Measurements from ENCODE around the gene POLR2E. TPM values are rescaled to one million over a fixed set of nuclear protein-coding genes. Genes with fewer than 3 reads are reported as not detected.

POLR2E gene
- total and polyA plus RNA-seq, 9 of the 15 experiments (the other 6 are each of a cell fraction or from before 2014, with no cell fraction given) = 3.4 to 413 (median 244) TPM

DNA sequence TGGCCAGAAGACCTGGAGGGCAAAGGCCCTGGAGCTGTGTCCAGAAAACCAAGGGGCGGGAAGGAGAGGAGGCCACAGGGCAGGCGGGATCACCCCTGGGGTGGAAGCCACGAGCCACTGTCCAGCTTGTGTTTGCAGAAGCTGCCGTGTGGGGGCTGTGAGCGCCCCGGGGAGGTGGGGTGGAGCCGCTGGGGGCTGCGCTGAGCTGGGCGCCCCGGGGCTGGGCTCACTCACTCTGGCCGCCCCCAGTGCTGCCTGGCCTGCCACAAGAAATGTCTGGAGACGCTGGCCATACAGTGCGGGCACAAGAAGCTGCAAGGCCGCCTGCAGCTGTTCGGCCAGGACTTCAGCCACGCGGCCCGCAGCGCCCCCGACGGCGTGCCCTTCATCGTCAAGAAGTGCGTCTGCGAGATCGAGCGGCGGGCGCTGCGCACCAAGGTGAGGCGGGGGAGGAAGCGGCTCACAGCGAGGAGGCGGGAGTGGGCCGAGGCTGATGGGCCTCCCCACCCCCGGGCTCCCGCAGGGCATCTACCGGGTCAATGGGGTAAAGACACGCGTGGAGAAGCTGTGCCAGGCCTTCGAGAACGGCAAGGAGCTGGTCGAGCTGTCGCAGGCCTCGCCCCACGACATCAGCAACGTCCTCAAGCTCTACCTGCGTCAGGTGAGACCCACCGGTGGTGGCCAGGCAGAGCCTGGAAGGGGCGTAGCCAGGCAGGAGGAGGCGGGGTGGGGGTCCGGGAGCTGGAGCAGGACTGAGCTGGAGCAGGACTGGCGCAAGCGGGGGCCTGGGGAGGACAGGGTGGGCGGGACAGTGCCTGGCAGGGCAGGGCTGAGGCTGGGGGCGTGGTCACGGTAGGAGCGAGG is 13.6 kb downstream of the POLR2E start (continued):
- 0 out of 2 replicates have a peak, but pooled peaks have one; percentile 16 for TF ChIP-seq EGR1 (conservative IDR thresholded peaks at IDR 0.05)
- TF ChIP-seq ZNF197 (CRISPR knock-in tag; IDR thresholded peaks at IDR 0.05; ENCODE audit: low read depth) = no peak
- 0 out of 2 replicates have a peak, but pooled peaks have one; percentile 19 for TF ChIP-seq HDGF (IDR thresholded peaks at IDR 0.05)
- no peak for TF ChIP-seq ASH1L (IDR thresholded peaks at IDR 0.05; ENCODE audit: borderline replicate concordance, low read depth, partially characterized antibody)
- no peak for TF ChIP-seq BRD9 (IDR thresholded peaks at IDR 0.05; ENCODE audit: low read depth, partially characterized antibody)
- TF ChIP-seq RAD51 (IDR thresholded peaks at IDR 0.05; ENCODE audit: borderline replicate concordance, low read depth) = no peak
- no peak for TF ChIP-seq HMG20A (CRISPR knock-in tag; conservative IDR thresholded peaks at IDR 0.05)
- no peak for TF ChIP-seq POU5F1 (IDR thresholded peaks at IDR 0.05; ENCODE audit: borderline replicate concordance, low read depth, low read length, partially characterized antibody)
- TF ChIP-seq, protein P1, sequence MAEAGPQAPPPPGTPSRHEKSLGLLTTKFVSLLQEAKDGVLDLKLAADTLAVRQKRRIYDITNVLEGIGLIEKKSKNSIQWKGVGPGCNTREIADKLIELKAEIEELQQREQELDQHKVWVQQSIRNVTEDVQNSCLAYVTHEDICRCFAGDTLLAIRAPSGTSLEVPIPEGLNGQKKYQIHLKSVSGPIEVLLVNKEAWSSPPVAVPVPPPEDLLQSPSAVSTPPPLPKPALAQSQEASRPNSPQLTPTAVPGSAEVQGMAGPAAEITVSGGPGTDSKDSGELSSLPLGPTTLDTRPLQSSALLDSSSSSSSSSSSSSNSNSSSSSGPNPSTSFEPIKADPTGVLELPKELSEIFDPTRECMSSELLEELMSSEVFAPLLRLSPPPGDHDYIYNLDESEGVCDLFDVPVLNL (CRISPR knock-in tag; IDR thresholded peaks at IDR 0.05; ENCODE audit: low read depth) = 0 out of 2 replicates have a peak, but pooled peaks have one; percentile 20
- no peak for TF ChIP-seq KHSRP (IDR thresholded peaks at IDR 0.05)
- TF ChIP-seq GABPB2 (CRISPR knock-in tag; conservative IDR thresholded peaks at IDR 0.05) = no peak
- TF ChIP-seq, protein P2, sequence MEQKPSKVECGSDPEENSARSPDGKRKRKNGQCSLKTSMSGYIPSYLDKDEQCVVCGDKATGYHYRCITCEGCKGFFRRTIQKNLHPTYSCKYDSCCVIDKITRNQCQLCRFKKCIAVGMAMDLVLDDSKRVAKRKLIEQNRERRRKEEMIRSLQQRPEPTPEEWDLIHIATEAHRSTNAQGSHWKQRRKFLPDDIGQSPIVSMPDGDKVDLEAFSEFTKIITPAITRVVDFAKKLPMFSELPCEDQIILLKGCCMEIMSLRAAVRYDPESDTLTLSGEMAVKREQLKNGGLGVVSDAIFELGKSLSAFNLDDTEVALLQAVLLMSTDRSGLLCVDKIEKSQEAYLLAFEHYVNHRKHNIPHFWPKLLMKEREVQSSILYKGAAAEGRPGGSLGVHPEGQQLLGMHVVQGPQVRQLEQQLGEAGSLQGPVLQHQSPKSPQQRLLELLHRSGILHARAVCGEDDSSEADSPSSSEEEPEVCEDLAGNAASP (IDR thresholded peaks at IDR 0.05) = no peak
- no peak for TF ChIP-seq SMAD4 (CRISPR knock-in tag; conservative IDR thresholded peaks at IDR 0.05)
- TF ChIP-seq ZNF282 (CRISPR knock-in tag; IDR thresholded peaks at IDR 0.05) = peak; percentile 54; the same call in 1 of the 2 replicates
- no peak for TF ChIP-seq POLR2AphosphoS2 (IDR thresholded peaks at IDR 0.05; ENCODE audit: low read length)
- TF ChIP-seq SMAD2 (IDR thresholded peaks at IDR 0.05; ENCODE audit: low read depth, low read length) = no peak
- no peak for TF ChIP-seq ESRRA (IDR thresholded peaks at IDR 0.05; ENCODE audit: borderline replicate concordance, low read depth)
- no peak for TF ChIP-seq ZNF354B (CRISPR knock-in tag; IDR thresholded peaks at IDR 0.05)
- TF ChIP-seq, protein P3, sequence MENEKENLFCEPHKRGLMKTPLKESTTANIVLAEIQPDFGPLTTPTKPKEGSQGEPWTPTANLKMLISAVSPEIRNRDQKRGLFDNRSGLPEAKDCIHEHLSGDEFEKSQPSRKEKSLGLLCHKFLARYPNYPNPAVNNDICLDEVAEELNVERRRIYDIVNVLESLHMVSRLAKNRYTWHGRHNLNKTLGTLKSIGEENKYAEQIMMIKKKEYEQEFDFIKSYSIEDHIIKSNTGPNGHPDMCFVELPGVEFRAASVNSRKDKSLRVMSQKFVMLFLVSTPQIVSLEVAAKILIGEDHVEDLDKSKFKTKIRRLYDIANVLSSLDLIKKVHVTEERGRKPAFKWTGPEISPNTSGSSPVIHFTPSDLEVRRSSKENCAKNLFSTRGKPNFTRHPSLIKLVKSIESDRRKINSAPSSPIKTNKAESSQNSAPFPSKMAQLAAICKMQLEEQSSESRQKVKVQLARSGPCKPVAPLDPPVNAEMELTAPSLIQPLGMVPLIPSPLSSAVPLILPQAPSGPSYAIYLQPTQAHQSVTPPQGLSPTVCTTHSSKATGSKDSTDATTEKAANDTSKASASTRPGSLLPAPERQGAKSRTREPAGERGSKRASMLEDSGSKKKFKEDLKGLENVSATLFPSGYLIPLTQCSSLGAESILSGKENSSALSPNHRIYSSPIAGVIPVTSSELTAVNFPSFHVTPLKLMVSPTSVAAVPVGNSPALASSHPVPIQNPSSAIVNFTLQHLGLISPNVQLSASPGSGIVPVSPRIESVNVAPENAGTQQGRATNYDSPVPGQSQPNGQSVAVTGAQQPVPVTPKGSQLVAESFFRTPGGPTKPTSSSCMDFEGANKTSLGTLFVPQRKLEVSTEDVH (IDR thresholded peaks at IDR 0.05; ENCODE audit: low read depth, partially characterized antibody) = no peak
- TF ChIP-seq, protein P4, sequence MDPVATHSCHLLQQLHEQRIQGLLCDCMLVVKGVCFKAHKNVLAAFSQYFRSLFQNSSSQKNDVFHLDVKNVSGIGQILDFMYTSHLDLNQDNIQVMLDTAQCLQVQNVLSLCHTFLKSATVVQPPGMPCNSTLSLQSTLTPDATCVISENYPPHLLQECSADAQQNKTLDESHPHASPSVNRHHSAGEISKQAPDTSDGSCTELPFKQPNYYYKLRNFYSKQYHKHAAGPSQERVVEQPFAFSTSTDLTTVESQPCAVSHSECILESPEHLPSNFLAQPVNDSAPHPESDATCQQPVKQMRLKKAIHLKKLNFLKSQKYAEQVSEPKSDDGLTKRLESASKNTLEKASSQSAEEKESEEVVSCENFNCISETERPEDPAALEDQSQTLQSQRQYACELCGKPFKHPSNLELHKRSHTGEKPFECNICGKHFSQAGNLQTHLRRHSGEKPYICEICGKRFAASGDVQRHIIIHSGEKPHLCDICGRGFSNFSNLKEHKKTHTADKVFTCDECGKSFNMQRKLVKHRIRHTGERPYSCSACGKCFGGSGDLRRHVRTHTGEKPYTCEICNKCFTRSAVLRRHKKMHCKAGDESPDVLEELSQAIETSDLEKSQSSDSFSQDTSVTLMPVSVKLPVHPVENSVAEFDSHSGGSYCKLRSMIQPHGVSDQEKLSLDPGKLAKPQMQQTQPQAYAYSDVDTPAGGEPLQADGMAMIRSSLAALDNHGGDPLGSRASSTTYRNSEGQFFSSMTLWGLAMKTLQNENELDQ (CRISPR knock-in tag; IDR thresholded peaks at IDR 0.05; ENCODE audit: borderline replicate concordance) = no peak
- TF ChIP-seq DMBX1 (CRISPR knock-in tag; IDR thresholded peaks at IDR 0.05; ENCODE audit: borderline replicate concordance) = no peak

Data from K562 (cell line).